Vagina (tissue), 2 donors: ENCODE measurements around the gene HPX. TPM values are rescaled to one million over a fixed set of nuclear protein-coding genes. Genes with fewer than 3 reads are reported as not detected.

Experiments
- DNase-seq, 2 donors: peaks; one replicate each; pipeline ENCODE4 v3.0.0-alpha.2; 2017; ENCODE audit errors: extremely low spot score in 2 of 2
- H3K27ac ChIP-seq: fragments of 200-600 bp; sonication (generic); one replicate; pipeline ENCODE4 v1.5.1; 2019
- H3K27me3 ChIP-seq: fragments of 200-600 bp; sonication (generic); one replicate; pipeline ENCODE4 v1.5.1; 2019
- H3K36me3 ChIP-seq, 2 donors: fragments of 200-600 bp; sonication (generic); one replicate each; pipeline ENCODE4 v1.5.1; 2017 to 2019
- H3K4me1 ChIP-seq: fragments of 200-600 bp; sonication (generic); one replicate; pipeline ENCODE4 v1.5.1; 2019
- H3K4me3 ChIP-seq, 2 donors: fragments of 200-600 bp; sonication (generic); 1 replicate in 1 of 2; 2 replicates in 1 of 2; pipeline ENCODE4 v1.5.1; 2016 to 2019
- H3K9me3 ChIP-seq: fragments of 200-600 bp; sonication (generic); one replicate; pipeline ENCODE4 v1.5.1; 2019
- POLR2A ChIP-seq, 2 donors: fragments of 450-650 bp; IDR thresholded peaks; one replicate each; pipeline ENCODE4 v1.6.1; 2017; ENCODE audit warnings: antibody characterized with exemption in 2 of 2, mild to moderate bottlenecking in 2 of 2, moderate library complexity in 2 of 2
- POLR2AphosphoS5 ChIP-seq, 2 donors: sonication (generic); formaldehyde crosslinking; IDR thresholded peaks; one replicate each; pipeline ENCODE4 v1.9.0; 2017; ENCODE audit warnings: antibody characterized with exemption in 2 of 2, mild to moderate bottlenecking in 2 of 2, low read depth in 1 of 2; ENCODE audit not compliant: insufficient read depth in 1 of 2
- intact Hi-C: fragments of 100-400 bp; cut with DNase I; formaldehyde crosslinking; loops from one replicate; pipeline ENCODE4 v1.15.1; 2023
- total RNA-seq: library from RNA; depleted of rRNA; stranded (reverse); fragments of >200 nt; gene quantifications from one replicate; pipeline ENCODE4 v1.2.3, GENCODE V29; 2016
- TF ChIP-seq, protein P1 (sequence below), 3 experiments: fragments of 450-650 bp in 2 of 3; fragments of 200-600 bp in 1 of 3; sonication (generic) in 1 of 3; IDR thresholded peaks; one replicate each; pipeline ENCODE4 v1.5.1; 2017 to 2019; ENCODE audit warnings: antibody characterized with exemption in 3 of 3, mild to moderate bottlenecking in 2 of 3, moderate library complexity in 2 of 3

Gene HPX
- total RNA-seq, 1 donor from 2014 or later: 0.98 TPM

DNA sequence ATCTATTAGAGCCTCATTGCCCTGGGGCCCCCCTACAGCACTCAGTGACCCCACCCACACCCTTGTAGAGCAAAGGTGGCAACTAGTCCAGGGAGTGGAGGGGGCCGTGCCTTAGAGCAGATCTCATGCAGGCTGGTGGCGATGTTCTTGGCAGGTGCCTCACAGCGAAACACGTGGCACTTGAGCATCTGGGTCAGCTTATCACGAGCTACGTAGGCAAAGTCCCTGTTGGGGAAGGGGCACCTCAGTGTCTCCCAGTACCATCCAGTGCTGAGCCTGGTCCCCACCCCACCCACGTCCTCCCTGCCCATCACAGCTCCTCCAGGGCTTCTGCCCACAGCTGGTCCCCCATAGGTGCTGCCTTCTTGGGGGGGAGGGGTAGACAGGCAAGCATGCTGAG, 39.3 kb downstream of the HPX start:
- TF ChIP-seq POLR2A (IDR thresholded peaks at IDR 0.05) (no peak), POLR2AphosphoS5 (IDR thresholded peaks at IDR 0.05; ENCODE audit: insufficient read depth in 1 of 2, low read depth in 1 of 2) (no peak)
- TF ChIP-seq, protein P1, sequence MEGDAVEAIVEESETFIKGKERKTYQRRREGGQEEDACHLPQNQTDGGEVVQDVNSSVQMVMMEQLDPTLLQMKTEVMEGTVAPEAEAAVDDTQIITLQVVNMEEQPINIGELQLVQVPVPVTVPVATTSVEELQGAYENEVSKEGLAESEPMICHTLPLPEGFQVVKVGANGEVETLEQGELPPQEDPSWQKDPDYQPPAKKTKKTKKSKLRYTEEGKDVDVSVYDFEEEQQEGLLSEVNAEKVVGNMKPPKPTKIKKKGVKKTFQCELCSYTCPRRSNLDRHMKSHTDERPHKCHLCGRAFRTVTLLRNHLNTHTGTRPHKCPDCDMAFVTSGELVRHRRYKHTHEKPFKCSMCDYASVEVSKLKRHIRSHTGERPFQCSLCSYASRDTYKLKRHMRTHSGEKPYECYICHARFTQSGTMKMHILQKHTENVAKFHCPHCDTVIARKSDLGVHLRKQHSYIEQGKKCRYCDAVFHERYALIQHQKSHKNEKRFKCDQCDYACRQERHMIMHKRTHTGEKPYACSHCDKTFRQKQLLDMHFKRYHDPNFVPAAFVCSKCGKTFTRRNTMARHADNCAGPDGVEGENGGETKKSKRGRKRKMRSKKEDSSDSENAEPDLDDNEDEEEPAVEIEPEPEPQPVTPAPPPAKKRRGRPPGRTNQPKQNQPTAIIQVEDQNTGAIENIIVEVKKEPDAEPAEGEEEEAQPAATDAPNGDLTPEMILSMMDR (IDR thresholded peaks at IDR 0.05): no peak
- DNase-seq: no peak
- Histone ChIP-seq H3K4me3 (no peak overlapping the region), H3K4me1 (peaks cover 18% of the 10 kb centered on the region), H3K27me3 (no peaks in the 10 kb centered on the region), H3K27ac (no peak overlapping the region), H3K9me3 (no peaks in the 10 kb centered on the region), H3K36me3 (peaks cover 0 to 15% of the 10 kb centered on the region in 2 donors)
- intact Hi-C loops: no loop called here

DNA sequence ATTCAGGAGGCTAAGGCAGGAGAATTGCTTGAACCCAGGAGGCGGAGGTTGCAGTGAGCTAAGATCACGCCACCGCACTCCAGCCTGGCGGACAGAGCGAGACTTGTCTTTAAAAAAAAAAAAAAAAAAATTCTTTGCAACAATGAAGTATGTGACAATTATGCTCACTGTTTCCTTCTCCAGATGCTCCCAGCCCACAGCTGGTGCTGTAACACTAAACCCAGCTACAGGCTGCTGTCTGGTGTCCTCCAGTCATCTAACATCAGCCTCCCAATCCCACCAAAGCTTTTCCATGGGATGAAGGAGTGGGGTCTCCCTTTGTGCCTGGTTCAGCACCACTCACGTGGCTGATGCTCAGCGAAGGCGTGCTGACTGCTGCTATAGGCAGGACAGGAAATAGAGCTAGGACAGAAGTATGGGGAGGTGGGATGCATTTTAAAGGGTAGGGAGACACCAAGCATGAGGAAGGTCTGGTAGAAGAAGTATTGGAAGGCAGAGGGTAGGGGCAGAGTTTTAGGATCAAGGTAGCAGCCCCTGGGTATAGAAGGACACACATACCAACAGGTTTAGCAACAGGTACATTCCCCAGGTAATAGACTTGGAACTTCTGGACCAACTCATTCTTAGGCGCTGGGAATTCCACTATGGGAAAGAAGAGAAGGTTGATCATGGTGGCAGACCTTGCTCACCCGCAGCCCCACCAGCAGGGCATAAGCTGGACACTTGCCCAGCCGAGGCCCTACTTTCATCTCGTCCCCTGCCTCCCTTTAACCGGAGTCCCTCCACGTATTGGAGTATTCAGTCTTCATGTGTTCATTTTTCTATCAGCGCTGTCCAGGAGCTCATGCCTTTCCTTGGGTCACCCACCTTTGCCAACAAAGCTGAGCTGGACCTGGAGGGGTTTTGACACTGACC, 40.1 kb downstream of the HPX start:
- Histone ChIP-seq H3K9me3 (no peaks in the 10 kb centered on the region), H3K27ac (no peak overlapping the region), H3K4me1 (peaks cover 16% of the 10 kb centered on the region), H3K4me3 (no peak overlapping the region), H3K36me3 (peaks cover 0 to 15% of the 10 kb centered on the region in 2 donors), H3K27me3 (no peaks in the 10 kb centered on the region)
- intact Hi-C loops: no loop called here
- DNase-seq: no peak
- TF ChIP-seq POLR2A (IDR thresholded peaks at IDR 0.05) (no peak), POLR2AphosphoS5 (IDR thresholded peaks at IDR 0.05; ENCODE audit: insufficient read depth in 1 of 2, low read depth in 1 of 2) (no peak)
- TF ChIP-seq, protein P1 (IDR thresholded peaks at IDR 0.05): no peak

DNA sequence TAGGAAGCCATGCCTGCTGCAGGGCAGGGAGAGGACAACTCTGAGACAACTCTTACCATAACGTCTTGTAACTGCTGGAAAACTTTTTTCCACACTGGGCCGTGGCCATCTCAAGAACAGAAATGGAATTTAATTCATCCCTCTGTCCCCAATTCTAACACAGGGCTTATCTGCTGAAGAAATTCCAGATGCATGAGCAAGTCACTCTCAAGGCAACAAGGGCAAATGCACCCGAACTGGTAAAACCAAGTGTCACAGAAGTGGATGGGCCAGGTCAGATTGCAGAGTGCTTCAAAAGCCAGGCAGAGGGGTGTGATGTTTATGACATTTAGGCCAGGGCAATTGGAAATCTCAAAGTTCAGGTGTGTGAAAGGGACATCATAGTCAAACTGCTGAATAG, 43.2 kb downstream of the HPX start:
- TF ChIP-seq POLR2A (IDR thresholded peaks at IDR 0.05) (no peak), POLR2AphosphoS5 (IDR thresholded peaks at IDR 0.05; ENCODE audit: insufficient read depth in 1 of 2, low read depth in 1 of 2) (no peak)
- TF ChIP-seq, protein P1 (IDR thresholded peaks at IDR 0.05): no peak
- Histone ChIP-seq H3K4me1 (peaks cover 8% of the 10 kb centered on the region), H3K27ac (no peak overlapping the region), H3K4me3 (no peak overlapping the region), H3K36me3 (peaks cover 0 to 30% of the 10 kb centered on the region in 2 donors), H3K27me3 (no peaks in the 10 kb centered on the region), H3K9me3 (no peaks in the 10 kb centered on the region)
- no peak for DNase-seq
- intact Hi-C loops: loop anchor here (2.0 kb wide), 1 partner anchor 15 kb away; no protein-coding TSS in a partner anchor

DNA sequence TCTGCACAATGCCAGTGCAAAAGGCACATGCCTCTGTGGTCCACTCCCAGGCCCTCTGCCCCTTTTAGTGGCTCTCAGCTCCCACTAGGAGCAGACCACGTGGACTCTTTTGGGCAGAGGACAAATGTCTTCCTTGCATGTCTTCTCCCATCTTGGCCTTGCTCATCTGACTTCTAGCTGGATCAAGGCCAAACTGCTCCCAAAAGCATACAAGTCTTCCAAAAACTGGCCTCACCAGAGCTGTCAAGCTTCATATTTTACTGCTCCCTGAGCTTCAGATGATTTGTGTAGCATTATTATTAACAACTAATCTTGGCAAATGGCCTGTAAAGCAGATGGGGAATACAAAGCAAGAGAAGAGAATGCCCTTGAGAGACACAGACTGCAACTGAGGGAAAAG, 43.6 kb downstream of the HPX start:
- TF ChIP-seq POLR2A (IDR thresholded peaks at IDR 0.05) (no peak), POLR2AphosphoS5 (IDR thresholded peaks at IDR 0.05; ENCODE audit: insufficient read depth in 1 of 2, low read depth in 1 of 2) (no peak)
- TF ChIP-seq, protein P1 (IDR thresholded peaks at IDR 0.05): no peak
- Histone ChIP-seq H3K36me3 (peaks cover 0 to 30% of the 10 kb centered on the region in 2 donors), H3K4me1 (peaks cover 8% of the 10 kb centered on the region), H3K4me3 (no peak overlapping the region), H3K27ac (no peak overlapping the region), H3K9me3 (no peaks in the 10 kb centered on the region), H3K27me3 (no peaks in the 10 kb centered on the region)
- intact Hi-C loops: loop anchor here (2.0 kb wide), 1 partner anchor 16 kb away; no protein-coding TSS in a partner anchor
- DNase-seq: no peak
